HG03066 (cell line): ENCODE data around the gene FAM229A.
A peak's percentile ranks its signal among the peaks of the same experiment; 100 is the strongest.
"Not testable (repeated sequence)": the region's sequence is repeated elsewhere in the genome, so short reads cannot be mapped to it uniquely, and the experiment has no call there.

Experiments
- ATAC-seq: cut with Tn5 transposase; IDR thresholded peaks from one replicate; pipeline ENCODE4 v1.9.1; 2021; ENCODE audit warnings: low read depth; ENCODE audit not compliant: unreplicated experiment

The FAM229A gene, protein sequence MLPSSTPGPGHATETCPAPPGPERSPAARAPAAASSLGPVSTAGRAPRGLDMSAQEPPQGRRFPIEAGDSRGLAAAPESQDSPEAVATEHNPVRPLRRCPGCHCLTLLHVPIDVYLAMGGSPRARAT

DNA sequence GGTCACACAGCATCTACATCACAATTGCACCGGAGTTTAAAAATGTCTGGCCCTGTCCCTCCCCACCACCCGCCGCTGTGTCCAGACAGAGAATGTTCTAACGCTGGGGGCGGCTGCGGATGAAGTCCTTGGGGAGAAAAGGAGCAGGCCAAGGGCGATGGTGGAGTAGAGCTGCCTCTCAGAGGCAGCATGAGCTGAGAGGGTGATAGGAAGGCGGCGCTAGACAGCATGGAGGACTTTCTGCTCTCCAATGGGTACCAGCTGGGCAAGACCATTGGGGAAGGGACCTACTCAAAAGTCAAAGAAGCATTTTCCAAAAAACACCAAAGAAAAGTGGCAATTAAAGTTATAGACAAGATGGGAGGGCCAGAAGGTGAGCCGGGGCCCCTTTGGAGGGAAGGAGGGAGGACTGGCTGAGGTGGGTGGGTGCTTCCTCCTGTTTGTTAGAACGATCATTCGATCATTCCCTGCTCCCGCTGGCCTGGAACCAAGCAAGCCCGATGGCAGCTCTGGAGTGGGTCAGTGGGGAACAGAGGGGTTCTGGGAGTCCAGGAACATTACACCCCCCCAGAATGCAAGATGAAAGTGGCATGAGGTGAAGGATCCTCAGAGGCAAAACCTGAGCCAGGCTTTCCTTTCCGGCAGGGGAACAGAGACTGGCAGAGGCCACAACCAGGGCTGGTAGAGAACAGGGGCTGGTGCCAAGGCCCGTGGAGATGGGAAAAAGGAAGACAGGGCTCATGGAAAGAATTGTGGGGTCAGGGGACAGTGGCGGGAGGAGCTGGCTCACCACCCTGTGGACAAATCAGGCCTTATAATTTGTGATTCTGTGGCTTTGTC is at the start of gene FAM229A, which contains the start of gene TSSK3:
FAM229A (minus strand) TSS at position 12 of the 840 bp plus-strand sequence. CDS start 394 bp downstream, outside the sequence.
TSSK3 (plus strand) TSS at position 66 of the 840 bp plus-strand sequence; CDS start at position 229, 163 bp downstream.
- no peak for ATAC-seq

DNA sequence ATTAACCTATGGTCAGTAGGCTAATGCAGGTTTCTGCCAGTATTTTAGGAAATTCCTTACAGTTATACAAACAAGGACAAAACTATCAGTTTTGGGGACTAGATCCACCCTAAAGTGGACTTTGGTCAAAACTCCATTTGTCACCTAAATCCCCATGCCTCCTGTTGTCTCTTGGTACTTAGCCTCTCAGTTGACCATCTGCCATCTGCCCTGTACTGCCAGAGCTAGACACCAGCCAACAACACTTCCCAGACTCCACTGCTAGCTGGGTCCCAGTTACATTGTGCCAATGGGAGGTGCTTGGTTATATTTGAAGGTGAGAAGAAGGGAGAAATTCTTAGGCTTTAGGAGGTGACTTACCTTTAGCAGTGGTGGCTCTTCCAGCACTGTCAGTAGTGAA is 49.0 kb upstream of the FAM229A start:
- ATAC-seq = no peak

DNA sequence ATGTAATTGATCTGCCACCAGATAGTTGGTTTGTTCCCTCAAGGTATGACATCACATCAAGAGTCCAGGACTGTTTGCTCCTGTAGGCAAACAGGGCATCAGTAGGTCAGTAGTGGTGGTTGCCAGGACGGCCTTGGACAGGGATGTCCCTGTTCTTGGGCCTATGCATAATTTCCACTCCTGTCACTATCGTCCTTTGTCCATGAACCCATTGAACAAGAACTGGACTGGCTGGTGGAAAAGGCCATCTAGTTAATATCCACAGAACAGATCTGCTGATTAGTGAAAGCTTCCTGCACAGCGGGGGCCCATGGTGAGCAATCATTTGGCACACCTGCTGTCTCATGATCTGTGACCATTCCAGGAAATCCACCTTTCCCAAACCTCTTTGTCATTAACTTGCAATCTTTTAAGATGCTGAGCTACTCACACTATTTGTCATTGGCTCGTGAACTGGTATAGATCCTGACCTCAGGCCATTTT is 44.4 kb upstream of the FAM229A start:
- no peak for ATAC-seq

DNA sequence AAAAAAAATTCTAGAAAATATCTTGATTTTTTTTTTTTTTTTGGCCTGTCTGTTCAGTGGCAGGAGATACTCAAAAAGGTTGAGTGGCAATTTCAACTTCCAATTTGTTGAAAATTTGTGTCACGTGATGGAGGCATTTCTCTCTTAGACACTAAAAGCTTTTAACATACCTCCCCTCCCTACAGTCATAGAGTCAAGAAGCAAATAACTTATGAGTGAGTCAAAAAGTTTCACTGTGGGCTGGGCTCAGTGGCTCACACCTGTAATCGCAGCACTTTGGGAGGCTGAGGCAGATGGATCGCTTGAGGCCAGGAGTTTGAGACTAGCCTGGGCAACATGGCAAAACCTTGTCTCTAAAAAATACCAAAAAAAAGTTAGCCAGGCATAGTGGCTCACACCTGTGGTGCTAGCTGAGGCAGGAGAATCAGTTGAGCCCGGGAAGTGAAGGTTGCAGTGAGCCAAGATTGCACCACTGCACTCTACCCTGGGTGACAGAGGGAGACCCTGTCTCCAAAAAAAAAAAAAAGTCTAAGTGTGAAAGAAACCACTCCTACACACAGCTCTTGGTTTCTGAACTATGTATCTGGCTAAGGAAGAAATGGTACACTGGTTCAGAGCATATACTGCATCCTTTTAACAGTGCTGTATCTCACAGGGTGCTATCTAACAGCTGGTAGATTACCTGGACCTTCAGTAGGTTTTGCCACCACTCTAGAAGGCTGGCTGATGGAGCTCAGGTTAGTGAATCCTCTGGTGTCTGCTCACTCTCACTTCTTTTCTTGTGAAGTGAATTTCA is 43.6 kb upstream of the FAM229A start:
- no peak for ATAC-seq

DNA sequence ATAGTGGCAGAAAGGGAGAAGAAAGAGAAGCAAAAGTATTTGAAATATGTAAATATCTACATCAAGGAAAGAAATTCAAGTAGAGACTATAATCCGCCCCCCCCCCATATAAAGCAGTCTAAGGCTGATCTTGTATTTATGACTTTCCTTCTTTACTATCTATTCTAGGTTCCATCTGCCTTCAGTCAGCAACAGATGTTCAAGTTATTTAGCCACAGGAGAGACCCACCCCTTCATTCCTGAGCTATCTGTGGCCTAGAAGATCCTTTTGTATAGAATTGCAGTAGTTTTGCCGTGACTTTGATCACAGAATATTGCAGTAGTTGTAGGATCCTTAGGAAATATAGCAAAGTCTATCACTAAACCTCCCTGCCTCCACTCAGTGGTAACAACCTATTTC is 42.7 kb upstream of the FAM229A start:
- no peak for ATAC-seq

DNA sequence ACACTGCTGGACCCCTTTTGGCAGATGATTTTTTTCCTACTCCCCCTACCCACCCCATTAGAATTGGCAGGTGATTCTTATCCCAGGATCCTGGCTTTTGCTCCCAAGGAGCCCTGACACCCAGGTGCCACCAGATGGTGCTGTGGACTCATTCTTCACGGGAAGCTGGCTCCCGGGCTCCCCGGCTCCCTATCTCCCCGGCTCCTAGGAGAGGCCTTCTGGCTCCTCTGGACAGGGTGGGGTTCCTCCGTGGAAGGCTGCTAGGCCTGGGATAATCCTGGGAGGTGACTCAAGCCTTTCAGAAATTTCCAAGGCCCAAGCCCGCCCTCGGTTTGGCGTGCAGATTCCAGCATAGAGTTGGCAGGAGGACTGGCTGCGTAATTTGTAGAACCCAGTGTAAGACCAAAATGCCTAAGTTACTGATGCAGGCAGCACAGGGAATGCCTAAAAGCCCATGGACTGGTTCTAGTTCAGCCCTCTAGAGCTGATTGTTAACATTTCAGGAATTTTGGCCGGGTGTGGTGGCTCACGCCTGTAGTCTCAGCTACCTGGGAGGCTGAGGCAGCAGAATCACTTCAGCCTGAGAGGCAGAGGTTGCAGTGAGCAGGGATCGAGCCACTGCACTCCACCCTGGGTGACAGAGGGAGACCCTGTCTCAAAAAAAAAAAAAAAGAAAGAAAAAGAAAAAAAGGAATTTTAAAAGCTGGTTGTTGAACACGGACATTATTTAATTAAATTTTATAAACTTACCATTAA is 38.8 kb upstream of the FAM229A start:
- no peak for ATAC-seq

DNA sequence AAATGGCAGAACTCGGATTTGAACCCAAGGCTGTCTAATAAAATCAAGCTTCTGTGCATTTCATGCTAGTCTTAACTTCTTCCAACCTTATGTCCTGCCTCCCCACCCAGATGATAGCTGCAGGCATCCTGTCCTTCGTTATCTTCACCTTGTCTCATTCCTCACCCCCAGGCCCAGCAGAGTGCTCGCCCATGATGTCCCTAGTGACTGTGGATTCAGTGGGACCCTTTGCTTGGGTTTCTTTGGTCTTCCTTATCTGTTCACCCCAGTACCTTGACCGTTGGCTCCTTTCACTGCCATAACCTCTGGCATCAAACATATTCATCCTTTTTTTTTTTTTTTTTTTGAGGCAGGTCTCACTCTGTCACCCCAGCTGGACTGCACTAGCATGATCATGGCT is 37.6 kb upstream of the FAM229A start:
- ATAC-seq = no peak

DNA sequence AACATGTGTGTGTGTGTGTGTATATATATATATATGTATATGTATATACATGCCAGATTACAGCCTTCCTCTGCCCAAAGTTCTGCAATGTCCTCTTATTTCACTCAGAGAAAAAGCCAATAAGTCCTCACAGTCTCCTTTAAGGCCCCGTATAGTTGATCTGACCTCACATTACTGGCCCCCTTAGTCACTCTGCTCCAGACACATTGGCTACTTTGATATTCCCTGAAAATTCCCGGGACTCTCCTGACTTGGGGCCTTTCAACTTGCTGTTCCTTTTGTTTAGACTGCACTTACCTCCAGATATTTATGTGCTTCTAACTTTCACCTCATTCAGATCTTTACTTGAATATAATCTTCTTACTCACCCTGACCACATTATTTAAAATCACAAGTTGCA is 36.1 kb upstream of the FAM229A start:
- no peak for ATAC-seq

DNA sequence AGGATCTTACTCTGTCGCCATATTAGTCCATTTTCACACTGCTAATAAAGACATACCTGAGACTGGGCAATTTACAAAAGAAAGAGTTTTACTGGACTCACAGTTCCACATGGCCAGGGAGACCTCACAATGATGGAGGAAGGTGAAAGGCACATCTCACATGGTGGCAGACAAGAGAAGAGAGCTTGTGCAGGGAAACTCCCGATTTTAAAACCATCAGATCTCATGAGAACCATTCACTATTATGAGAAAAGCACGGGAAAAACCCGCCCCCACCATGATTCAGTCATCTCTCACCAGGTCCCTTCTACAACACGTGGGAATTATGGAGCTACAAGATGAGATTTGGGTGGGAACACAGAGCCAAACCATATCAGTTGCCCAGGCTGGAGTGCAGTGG is 34.2 kb upstream of the FAM229A start:
- ATAC-seq = not testable (repeated sequence)

DNA sequence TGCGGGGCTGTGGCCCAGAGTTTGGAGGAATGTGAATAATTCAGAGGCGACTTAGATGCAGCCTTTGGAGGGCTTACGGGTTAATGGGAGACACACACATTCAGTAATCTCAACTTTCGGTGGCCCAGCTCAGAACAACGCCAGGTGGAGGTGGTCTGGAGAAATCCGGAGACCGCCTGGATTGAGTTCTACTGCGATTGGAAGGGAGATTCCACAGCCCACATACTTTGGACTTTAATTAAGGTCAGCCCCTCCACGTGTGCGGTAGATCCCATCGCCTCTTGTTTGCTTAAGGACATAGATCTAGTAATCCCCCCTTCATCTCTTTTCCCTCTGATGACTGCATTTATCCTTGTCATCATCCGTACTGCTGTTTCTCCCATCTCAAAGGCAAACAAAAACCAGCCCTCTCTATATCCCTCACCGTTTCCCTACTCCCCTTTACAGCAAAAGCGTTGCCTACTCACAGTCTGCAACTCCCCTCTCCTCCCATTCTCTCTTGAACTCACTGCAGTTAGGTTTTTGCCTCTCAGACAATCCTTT is 32.7 kb upstream of the FAM229A start:
- ATAC-seq = no peak

DNA sequence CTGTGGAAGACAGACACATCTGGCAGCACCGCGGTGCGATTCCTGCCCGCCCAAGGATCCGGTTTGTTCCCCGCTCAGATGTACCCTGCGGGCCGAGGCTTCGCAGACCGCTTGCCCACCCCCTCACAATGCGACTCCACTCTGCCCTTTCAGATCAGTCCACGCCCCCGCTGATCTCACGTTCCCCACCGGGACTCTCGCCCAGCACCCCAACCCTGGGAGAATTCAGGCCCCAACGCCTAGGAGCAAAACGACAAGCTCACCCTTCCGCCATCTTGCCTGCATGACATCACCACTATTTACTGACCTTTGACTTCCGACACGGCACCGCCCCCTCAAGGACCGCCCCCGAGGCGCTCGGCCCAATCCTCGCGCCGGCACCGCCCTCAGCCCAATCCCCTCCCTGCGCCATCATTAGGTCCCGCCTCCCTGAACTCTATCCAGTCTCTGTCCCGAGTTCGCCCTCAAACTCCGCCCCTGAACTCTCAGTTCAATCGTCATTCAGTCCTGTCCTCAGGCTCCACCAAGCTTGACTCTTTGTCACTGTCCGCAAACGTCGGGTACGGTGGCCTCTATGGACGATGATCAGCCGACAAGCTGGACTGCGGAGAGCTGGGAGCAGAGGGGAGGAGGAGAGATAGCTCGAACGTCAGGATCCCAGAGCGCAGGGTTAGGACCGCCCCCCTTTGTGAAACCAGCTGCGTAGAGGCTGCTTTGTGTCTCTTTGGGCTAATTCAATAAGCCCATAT is 32.0 kb upstream of the FAM229A start, which contains the start of gene BSDC1:
BSDC1 (minus strand) TSS at position 301 of the 749 bp plus-strand sequence; CDS start at position 274, 27 bp downstream.
- peak; percentile 98 for ATAC-seq

DNA sequence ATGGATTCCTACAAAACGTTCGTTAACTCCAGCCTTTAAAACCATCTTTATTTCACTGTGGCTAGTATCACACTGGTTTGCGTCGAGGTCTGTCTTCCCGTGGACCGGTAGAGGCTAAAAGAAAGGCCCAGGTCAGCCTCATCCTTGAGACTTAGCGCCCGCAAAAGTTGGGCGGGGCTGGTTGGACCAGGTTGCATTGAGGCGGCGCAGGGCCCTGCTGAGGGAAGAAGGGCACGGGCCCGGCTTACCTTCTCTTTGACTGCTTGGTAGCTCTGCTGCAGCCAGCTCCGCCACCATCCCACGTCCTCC is 31.5 kb upstream of the FAM229A start:
- peak; percentile 6 for ATAC-seq

DNA sequence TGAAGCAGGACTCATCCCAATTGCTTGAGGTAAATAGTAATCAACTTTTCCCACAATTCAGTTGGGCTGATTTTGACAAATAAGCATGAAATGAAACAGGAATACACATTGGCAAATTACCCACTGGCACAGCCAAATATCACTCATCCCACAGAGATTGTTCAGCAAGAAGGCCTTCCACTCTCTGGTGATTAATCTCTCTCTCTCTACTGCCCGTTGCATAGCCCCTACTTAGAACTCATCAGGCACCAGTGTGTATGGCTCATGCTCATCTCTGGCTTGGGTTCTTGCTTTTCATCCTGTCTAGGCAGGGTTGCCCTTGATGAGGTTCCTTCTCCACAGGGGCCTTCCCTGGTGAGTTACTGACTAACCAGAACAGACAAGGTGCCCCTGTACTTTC is 30.9 kb upstream of the FAM229A start:
- no peak for ATAC-seq

DNA sequence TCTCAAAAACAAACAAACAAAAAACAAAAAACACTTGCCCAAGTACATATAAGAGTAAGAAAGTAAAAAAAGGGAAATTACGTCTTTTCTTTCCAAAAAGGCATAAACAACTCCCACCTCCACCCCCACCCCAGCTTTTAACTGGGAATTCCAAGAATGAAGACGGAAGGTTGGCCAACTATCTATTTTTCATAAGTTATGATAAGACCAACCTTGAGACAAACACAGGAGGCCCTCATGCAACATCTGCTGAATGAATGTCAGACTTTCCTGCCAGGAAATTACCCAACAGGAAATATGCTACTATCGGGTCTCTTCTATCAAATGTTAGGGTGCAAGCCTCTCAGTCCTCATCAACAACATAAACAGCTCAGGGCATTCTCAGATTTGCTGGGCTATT is 30.0 kb upstream of the FAM229A start:
- no peak for ATAC-seq

DNA sequence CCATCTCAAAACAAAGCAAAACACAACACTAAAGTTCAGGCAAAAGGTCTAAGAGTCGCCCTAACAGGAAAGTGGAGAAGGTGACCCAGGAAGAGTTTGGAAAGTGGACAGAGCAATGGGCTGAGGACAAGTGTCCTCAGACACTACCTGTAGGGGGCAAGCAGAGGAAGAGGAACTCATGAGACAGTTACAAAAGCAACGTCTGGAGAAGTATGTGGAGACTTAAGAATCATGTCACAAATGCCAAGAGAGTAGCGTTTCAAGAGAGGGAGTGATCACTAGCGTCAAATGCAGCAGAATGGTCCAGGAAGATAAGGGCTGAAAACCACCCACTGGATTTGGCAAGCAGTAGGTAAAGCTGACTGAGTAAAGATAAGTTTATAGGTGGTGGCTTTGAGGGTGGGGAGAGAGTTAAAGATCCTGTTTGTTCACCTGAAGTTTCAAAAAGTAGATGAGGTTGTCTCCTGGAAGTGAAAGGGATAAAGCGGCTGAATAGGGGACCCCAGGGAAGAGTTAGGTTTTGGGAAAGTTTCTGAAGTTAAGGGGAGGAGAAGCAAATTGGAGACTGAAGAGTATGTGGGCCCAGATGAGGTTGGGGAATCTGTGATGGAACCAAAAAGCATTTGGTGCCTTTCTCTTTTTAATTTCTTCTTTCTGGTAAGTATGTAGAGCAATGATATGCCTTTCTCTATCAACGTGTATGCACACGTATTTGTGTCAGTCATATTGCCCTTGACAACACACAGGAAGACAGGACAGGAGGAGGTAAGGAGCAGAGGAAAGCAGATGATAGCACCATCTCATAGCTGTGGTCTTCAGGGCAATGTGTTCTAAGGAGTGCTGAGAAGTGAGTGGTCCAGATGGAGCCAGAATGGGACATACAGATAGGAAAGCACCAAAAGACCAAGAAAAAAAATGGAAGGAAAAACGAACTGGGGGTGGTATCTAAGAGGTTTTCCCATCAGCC is 28.9 kb upstream of the FAM229A start:
- no peak for ATAC-seq

DNA sequence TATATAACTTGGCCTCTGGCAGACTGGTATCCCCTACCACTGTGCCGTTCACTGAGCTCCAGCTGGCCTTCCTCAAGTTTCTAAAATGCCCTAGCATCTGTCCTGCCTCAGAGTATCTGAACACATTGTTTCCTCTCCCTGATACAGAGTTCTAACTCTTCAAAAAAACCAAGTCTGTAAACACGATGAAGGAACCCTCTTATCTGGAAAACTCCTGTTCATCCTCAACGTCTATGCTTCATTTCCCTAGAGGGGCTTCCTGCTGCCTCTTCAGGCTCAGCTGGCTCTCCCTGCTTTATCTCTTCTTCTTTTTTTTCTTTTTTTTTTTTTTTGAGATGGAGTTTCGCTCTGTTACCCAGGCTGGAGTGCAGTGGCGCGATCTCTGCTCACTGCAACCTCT is 26.4 kb upstream of the FAM229A start:
- no peak for ATAC-seq

DNA sequence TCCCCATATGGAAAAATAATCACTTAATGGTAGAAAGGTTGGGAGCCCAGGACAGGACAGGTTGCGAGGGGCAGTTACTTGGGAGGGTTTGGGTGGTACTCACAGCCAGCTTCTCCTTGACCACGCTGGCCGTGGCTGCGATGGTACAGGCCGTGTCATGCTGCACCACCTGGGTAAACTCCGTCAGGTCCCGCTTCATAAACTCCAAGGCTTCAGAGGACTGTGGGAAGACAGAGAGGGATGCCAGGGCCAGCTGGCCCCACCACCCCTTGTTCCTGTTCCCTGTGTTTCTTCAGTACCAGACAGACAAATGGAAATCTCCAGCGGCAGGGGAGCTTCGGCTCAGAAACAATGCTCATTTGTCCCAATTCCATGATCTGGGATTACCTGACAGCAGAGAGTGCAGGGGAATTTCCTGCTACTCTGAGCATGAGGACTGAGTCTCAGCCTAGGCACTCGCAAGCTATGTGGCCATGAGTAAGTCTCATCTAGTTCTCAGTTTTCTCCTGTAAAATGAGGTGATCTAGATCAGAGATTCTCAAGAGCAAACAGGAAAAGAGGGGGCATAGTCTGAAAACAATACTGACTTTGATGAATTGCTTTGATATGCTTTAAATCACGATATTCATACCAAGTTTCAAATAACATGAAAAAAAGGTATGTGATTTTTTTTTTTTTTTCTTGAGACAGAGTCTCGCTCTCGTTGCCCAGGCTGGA is 24.5 kb upstream of the FAM229A start:
- ATAC-seq = no peak

DNA sequence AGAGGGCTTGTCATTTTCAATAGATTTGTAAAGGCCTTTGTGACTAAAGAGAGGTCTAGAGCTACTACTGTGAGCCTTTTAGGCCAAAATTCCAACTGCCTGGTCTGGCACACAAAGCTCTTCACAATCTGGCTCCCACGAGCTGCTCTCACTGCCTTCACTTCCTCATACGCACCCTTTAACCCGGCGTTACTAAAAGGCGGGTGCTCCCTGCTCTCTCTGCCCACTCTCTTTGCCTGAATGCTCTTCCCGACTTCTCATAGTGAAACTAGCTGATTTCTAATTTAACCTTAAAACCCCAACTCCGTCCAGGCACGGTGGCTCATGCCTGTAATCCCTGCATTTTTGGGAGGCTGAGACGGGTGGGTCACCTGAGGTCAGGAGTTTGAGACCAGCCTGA is 17.8 kb upstream of the FAM229A start:
- ATAC-seq = no peak
